Kidney epithelial cell (primary cell): ENCODE results near the gene ZSCAN22. TPM values are rescaled to one million over a fixed set of nuclear protein-coding genes. Genes with fewer than 3 reads are reported as not detected.

Experiments
- DNase-seq: peaks from one replicate; pipeline ENCODE4 v3.0.0-alpha.2; 2010; ENCODE audit warnings: low read depth
- H3K27me3 ChIP-seq: 2 replicates; pipeline ENCODE4 v1.6.0; 2011; ENCODE audit warnings: low read length; ENCODE audit not compliant: control insufficient read depth, insufficient read depth
- H3K36me3 ChIP-seq: 2 replicates; pipeline ENCODE4 v1.5.1; 2011; ENCODE audit warnings: low read length; ENCODE audit not compliant: control insufficient read depth, insufficient read depth
- H3K4me3 ChIP-seq: 2 replicates; pipeline ENCODE4 v1.5.1; 2011; ENCODE audit warnings: low read depth, mild to moderate bottlenecking, control low read depth, low read length
- total RNA-seq: library from RNA; depleted of rRNA; stranded (reverse); fragments of >200 nt; gene quantifications from 2 replicates; pipeline ENCODE4 v1.2.3, GENCODE V29; 2015
- TF ChIP-seq, protein P1 (sequence below): IDR thresholded peaks from 2 replicates; pipeline ENCODE4 v1.5.1; 2011; ENCODE audit warnings: mild to moderate bottlenecking, moderate library complexity, low read length, control low read depth, inconsistent platforms; ENCODE audit not compliant: insufficient read depth, poor library complexity, severe bottlenecking

Gene ZSCAN22
- total RNA-seq, 1 donor from 2014 or later = 2.0 TPM

DNA sequence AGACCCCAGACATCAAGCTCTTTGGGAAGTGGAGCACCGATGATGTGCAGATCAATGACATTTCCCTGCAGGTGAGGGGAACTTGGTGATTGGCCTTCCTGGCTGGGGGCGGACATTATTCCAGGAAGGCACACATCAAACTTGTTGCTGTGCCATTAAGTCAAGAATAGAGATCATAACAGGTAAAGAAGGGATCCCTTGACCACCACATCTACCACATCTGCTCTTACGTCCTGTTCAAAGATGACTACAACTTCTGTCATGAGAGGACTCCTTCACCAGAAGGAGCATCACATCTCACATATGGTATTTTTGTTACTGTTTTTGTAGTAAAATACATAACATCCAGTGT lies 61.4 kb downstream of the ZSCAN22 start:
- DNase-seq = no peak
- Histone ChIP-seq H3K4me3 (peak overlapping the region; percentile 51), H3K27me3 (no peaks in the 10 kb centered on the region), H3K36me3 (peaks cover 5% of the 10 kb centered on the region)
- TF ChIP-seq, protein P1, sequence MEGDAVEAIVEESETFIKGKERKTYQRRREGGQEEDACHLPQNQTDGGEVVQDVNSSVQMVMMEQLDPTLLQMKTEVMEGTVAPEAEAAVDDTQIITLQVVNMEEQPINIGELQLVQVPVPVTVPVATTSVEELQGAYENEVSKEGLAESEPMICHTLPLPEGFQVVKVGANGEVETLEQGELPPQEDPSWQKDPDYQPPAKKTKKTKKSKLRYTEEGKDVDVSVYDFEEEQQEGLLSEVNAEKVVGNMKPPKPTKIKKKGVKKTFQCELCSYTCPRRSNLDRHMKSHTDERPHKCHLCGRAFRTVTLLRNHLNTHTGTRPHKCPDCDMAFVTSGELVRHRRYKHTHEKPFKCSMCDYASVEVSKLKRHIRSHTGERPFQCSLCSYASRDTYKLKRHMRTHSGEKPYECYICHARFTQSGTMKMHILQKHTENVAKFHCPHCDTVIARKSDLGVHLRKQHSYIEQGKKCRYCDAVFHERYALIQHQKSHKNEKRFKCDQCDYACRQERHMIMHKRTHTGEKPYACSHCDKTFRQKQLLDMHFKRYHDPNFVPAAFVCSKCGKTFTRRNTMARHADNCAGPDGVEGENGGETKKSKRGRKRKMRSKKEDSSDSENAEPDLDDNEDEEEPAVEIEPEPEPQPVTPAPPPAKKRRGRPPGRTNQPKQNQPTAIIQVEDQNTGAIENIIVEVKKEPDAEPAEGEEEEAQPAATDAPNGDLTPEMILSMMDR = no peak

Other genes starting within 250 kb of the ZSCAN22 start
- 64.9 and 79.3 TPM in 2 replicates for gene ZSCAN18, start 228.8 kb upstream of the ZSCAN22 start, total RNA-seq
- gene ZNF329, start 176.2 kb upstream of the ZSCAN22 start, total RNA-seq = 5.7 and 10.5 TPM in 2 replicates
- 16.8 and 25.3 TPM in 2 replicates for gene ZNF274, start 143.9 kb upstream of the ZSCAN22 start, total RNA-seq
- gene ZNF544, start 98.1 kb upstream of the ZSCAN22 start, total RNA-seq = 34.4 and 40.6 TPM in 2 replicates
- gene ZNF8, start 48.0 kb upstream of the ZSCAN22 start, total RNA-seq = 7.1 and 9.4 TPM in 2 replicates
- gene ERVK3-1, start 21.6 kb upstream of the ZSCAN22 start, total RNA-seq = 44.9 and 48.3 TPM in 2 replicates
- 6.7 and 8.1 TPM in 2 replicates for gene A1BG, start 26.5 kb downstream of the ZSCAN22 start, total RNA-seq
- gene ZNF497, start 35.8 kb downstream of the ZSCAN22 start, total RNA-seq = 0.58 and 3.1 TPM in 2 replicates
- 4.3 and 5.9 TPM in 2 replicates for gene ZNF837, start 54.0 kb downstream of the ZSCAN22 start, total RNA-seq
- gene RPS5, start 60.3 kb downstream of the ZSCAN22 start, total RNA-seq = 2,403 and 2,550 TPM in 2 replicates
- gene RNF225, start 68.7 kb downstream of the ZSCAN22 start, total RNA-seq = not detected in 2 replicates
- 6.6 and 7.1 TPM in 2 replicates for gene ZNF584, start 81.7 kb downstream of the ZSCAN22 start, total RNA-seq
- gene ZNF132, start 113.2 kb downstream of the ZSCAN22 start, total RNA-seq = 4.2 and 4.8 TPM in 2 replicates
- gene ZNF324B, start 124.6 kb downstream of the ZSCAN22 start, total RNA-seq = 5.0 and 5.8 TPM in 2 replicates
- gene ZNF324, start 140.1 kb downstream of the ZSCAN22 start, total RNA-seq = 7.2 and 12.3 TPM in 2 replicates
- 10.8 and 13.1 TPM in 2 replicates for gene ZNF446, start 149.4 kb downstream of the ZSCAN22 start, total RNA-seq
- gene SLC27A5, start 185.0 kb downstream of the ZSCAN22 start, total RNA-seq = 9.2 and 14.1 TPM in 2 replicates
- 15.6 and 16.2 TPM in 2 replicates for gene ZBTB45, start 192.8 kb downstream of the ZSCAN22 start, total RNA-seq
- 381 and 470 TPM in 2 replicates for gene TRIM28, start 217.1 kb downstream of the ZSCAN22 start, total RNA-seq
- 139 and 154 TPM in 2 replicates for gene CHMP2A, start 228.1 kb downstream of the ZSCAN22 start, total RNA-seq
- 50.3 and 58.2 TPM in 2 replicates for gene UBE2M, start 231.6 kb downstream of the ZSCAN22 start, total RNA-seq
- gene MZF1, start 246.3 kb downstream of the ZSCAN22 start, total RNA-seq = 14.6 and 19.3 TPM in 2 replicates